Lung microvascular endothelial cell (primary cell): ENCODE measurements around the gene MOGAT3. TPM values are rescaled to one million over a fixed set of nuclear protein-coding genes. Genes with fewer than 3 reads are reported as not detected.

Source experiments
- DNase-seq, 2 donors: peaks; one replicate each; pipeline versions ENCODE4 v3.0.0 to v3.0.0-alpha.2; 2010; ENCODE audit warnings: low read depth in 2 of 2
- total RNA-seq: library from RNA; depleted of rRNA; stranded (reverse); fragments of >200 nt; gene quantifications from 2 replicates; pipeline ENCODE4 v1.2.1, GENCODE V29; 2014

The MOGAT3 gene
- total RNA-seq, 1 donor from 2014 or later, result not detected

GRCh38 chr7:101161692-101162471 lies 39.0 kb downstream of the MOGAT3 start:
- DNase-seq, result no peak

GRCh38 chr7:101160910-101161309 lies 39.9 kb downstream of the MOGAT3 start:
- DNase-seq, result no peak

- peak in 1 of 2 donors; percentile 44 for DNase-seq
These were observed 40.9 kb downstream of the MOGAT3 start for GRCh38 chr7:101159696-101160674.

GRCh38 chr7:101156866-101157589 lies 43.8 kb downstream of the MOGAT3 start:
- no peak for DNase-seq

GRCh38 chr7:101156277-101156676 lies 44.6 kb downstream of the MOGAT3 start:
- DNase-seq, result no peak

- DNase-seq, result no peak
These were observed 45.5 kb downstream of the MOGAT3 start for GRCh38 chr7:101155303-101155702.

- DNase-seq, result no peak
These were observed 46.1 kb downstream of the MOGAT3 start for GRCh38 chr7:101154693-101155102.

- DNase-seq, result peak; percentile 95 to 97
These were observed 46.7 kb downstream of the MOGAT3 start, which contains the start of gene AP1S1 for GRCh38 chr7:101153969-101154692. Gene AP1S1 (plus strand): TSS chr7:101154476. CDS start chr7:101154515, 39 bp downstream.

GRCh38 chr7:101151908-101152651 lies 48.8 kb downstream of the MOGAT3 start:
- no peak for DNase-seq

Other genes with a start within 250 kb of the MOGAT3 start
- gene MUC12, start 231.5 kb downstream of the MOGAT3 start, total RNA-seq, result not detected in 2 replicates
- not detected in 2 replicates for gene MUC17, start 181.0 kb downstream of the MOGAT3 start, total RNA-seq
- 9.2 and 18.3 TPM in 2 replicates for gene TRIM56, start 115.6 kb downstream of the MOGAT3 start, total RNA-seq
- 68.3 and 170 TPM in 2 replicates for gene SERPINE1, start 73.9 kb downstream of the MOGAT3 start, total RNA-seq
- 110 and 155 TPM in 2 replicates for gene AP1S1, start 46.6 kb downstream of the MOGAT3 start, total RNA-seq
- gene VGF, start 35.5 kb downstream of the MOGAT3 start, total RNA-seq, result not detected in 2 replicates
- gene NAT16, start 20.7 kb downstream of the MOGAT3 start, total RNA-seq, result not detected in 2 replicates
- gene PLOD3, start 16.5 kb upstream of the MOGAT3 start, total RNA-seq, result 34.4 and 38.3 TPM in 2 replicates
- 74.6 and 82.6 TPM in 2 replicates for gene ZNHIT1, start 17.1 kb upstream of the MOGAT3 start, total RNA-seq
- gene CLDN15, start 36.8 kb upstream of the MOGAT3 start, total RNA-seq, result 1.3 and 3.2 TPM in 2 replicates
- 151 and 158 TPM in 2 replicates for gene FIS1, start 44.0 kb upstream of the MOGAT3 start, total RNA-seq
- 9.5 and 10.0 TPM in 2 replicates for gene IFT22, start 120.8 kb upstream of the MOGAT3 start, total RNA-seq
- under 0.01 TPM in 1 of 2 replicates, not detected in the other for gene COL26A1, start 161.8 kb upstream of the MOGAT3 start, total RNA-seq